Measurements from ENCODE around the gene PDE4A. TPM values are rescaled to one million over a fixed set of nuclear protein-coding genes. Genes with fewer than 3 reads are reported as not detected.
A peak's percentile ranks its signal among the peaks of the same experiment; 100 is the strongest.
"Not testable (repeated sequence)": the region's sequence is repeated elsewhere in the genome, so short reads cannot be mapped to it uniquely, and the experiment has no call there.

PDE4A gene
- total RNA-seq, 1 donor from 2014 or later: 1.7 TPM

GRCh38 chr19:10424011-10424637 is 3.8 kb downstream of the PDE4A start:
- DNase-seq (ENCODE audit: low spot score): peak; percentile 81
- peak; percentile 96 for ATAC-seq

GRCh38 chr19:10427169-10427568 is 6.8 kb downstream of the PDE4A start:
- ATAC-seq (no peak), DNase-seq (ENCODE audit: low spot score) (no peak)

DNA sequence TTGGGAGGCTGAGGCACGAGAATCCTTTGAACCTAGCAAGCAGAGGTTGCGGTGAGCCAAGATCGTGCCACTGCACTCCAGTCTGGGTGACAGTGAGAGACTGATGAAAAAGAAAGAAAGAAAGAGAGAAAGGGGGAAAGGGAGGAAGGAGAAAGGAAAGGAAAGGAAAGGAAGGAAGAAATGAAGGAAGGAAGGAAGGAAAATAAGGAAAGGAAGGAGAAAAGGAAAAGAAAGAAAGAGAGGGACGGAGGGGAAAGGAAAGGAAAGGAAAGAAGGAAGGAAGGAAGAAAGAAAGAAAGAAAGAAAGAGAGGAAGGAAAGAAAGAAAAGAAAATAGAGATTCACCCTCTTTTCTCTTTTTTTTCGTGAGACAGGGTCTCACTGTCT is 8.7 kb downstream of the PDE4A start:
- DNase-seq (ENCODE audit: low spot score): no peak
- ATAC-seq: no peak

- ATAC-seq: peak; percentile 68
These were observed 10.3 kb downstream of the PDE4A start for GRCh38 chr19:10430505-10431253.

GRCh38 chr19:10431254-10431942 is 11.1 kb downstream of the PDE4A start:
- DNase-seq (ENCODE audit: low spot score) (no peak), ATAC-seq (no peak)

More at GRCh38 chr19:10430505-10431253, 10.3 kb downstream of the PDE4A start:
- no peak for DNase-seq (ENCODE audit: low spot score)

DNA sequence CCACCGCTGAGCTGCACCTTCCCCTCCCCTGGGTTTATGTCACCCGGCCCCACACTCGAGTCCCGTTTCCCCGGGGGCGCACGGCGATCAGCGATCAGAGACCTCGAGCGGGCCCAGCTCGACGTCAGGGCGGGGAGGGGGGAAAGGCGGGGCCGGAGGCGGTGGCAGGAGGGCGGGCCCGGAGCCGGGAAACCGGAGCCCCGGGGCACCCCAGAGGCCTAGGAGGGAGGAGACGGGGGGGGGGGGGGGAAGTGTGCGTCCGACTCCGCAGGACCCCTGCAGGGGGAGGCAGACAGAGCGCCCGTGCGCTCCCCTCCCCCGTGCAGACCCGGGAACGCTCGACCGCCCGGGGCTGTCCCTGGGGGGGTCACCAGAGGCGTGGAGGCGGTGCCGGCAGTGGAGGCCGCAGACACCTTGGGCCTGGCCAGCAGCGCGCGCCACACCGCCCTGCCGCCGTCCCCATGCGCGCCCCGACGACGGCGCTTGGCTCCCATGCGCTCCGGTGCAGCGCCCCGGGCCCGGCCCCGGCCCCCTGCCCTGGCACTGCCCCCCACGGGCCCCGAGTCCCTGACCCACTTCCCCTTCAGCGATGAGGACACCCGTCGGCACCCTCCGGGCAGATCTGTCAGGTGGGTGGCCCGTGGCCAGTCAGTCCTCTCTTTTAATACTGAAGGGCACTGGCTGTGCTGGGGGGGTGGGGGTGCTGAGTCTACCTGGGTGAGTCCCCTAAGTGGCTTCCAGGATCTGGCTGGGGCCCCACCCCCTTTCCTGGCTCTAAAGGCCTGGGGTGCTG is 11.8 kb downstream of the PDE4A start:
- peak; percentile 75 for ATAC-seq
- DNase-seq (ENCODE audit: low spot score): no peak

GRCh38 chr19:10432736-10433130 is 12.4 kb downstream of the PDE4A start:
- ATAC-seq (peak; percentile 62), DNase-seq (ENCODE audit: low spot score) (no peak)

GRCh38 chr19:10433131-10433536 is 12.8 kb downstream of the PDE4A start:
- DNase-seq (ENCODE audit: low spot score) (no peak), ATAC-seq (no peak)

- ATAC-seq: no peak
- DNase-seq (ENCODE audit: low spot score): no peak
These were observed 19.2 kb downstream of the PDE4A start for GRCh38 chr19:10439588-10439987.

- DNase-seq (ENCODE audit: low spot score): no peak
- no peak for ATAC-seq
These were observed 22.4 kb downstream of the PDE4A start for GRCh38 chr19:10442698-10443097.

- DNase-seq (ENCODE audit: low spot score): no peak
- ATAC-seq: no peak
These were observed 28.7 kb downstream of the PDE4A start for GRCh38 chr19:10449037-10449436.

DNA sequence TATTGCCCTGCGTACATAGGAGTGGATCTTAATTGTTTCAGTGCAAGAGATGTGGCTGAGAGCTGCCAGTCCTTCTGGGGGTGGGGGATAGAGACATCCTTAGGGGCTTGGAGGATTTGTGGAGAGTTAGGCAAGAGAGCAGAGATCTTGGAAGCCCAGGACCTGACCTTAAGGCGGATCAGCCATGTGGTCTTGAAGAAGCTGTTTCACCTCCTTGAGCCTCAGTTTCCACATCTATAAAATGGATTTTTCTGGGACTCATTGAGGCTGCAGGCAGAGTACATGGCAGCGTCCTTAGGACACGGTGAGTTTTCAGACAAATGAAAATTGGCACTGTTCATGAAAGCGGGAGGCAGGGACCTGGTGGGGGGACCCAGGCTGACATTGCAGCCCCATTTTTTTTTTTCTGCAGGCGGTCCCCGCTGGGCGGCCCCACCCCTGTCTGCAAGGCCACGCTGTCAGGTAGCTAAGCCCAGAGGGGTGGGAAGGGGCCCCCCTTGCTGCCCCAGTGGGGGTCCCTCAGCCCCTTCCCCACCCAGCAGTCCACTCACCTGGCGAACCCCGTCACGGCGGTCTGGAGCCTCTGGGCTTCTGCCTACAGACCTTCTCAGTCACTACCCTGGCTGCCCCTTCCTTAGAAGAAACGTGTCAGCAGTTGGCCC is 30.0 kb downstream of the PDE4A start:
- no peak for ATAC-seq
- DNase-seq (ENCODE audit: low spot score): no peak

DNA sequence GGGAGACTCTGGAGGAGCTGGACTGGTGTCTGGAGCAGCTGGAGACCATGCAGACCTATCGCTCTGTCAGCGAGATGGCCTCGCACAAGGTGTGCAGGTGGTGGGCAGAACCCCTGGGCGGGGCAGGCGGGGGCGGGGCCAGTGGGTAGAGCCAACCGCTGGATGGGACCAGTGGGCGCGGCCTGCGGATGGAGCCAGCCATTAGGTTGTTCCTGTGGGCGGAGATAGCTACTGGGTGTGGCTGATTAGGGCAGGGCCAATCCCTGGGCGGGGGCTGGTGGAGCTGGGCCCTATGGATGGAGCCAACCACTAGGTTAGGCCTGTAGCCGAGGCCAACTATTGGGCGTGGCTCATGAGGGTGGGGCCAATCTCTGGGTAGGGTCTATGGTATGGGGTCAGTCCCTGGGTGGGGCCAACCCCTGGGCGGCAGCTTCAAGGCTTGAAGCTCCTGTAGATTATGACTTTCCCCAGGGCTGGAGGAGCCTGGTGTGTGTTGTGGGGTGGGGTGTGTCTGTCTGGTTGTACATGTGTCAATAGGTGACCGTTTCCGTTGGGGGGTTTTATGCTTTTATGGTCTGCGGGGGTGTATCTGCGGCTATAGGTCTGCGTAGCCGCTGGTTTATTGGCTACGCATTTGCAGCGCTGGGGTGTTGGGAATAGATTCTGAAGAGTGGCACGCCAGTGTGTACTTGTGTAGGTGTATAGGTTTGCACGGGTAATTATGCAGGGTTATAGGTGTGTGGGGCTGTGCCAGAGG is 30.7 kb downstream of the PDE4A start:
- no peak for DNase-seq (ENCODE audit: low spot score)

DNA sequence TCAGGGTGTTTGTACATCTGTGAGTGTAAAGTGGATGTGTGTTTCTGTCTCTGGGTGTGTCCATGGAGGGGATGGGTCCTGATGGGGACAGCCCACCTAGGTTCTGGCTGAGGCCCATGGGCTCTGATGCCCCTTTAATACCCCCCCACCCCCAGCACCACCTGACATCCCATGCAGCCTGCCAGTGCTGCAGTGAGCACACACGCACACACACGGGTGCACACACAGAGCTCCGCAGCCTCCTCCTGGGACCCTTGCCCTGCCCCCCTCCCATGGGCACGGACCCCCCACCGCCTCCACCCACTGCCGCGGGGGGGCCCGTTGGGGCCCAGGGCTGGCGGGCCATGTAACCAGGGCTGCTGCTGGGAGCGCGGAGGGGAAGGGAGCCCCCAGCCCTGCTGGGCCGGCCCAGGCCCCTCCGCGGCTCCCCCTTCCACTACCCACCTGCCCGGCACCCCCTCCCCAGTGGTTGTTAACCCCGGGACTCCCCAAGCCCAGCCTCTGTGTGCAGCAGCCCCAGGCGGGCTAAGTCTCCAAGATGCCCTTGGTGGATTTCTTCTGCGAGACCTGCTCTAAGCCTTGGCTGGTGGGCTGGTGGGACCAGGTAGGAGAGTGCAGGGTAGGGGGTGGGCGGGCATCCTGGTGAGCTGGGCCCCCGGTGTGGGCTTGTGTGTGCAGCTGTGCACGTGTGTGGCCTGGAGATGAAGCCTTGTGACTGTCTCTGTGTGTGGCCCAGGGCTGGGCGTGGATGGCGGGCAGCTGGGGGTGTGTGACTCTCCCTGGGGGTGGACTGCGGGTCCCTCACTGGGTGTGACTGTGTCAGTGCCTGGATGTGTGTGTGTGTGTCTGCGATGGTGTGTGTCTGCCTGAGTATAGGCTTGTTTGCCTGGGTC is 32.6 kb downstream of the PDE4A start:
- DNase-seq (ENCODE audit: low spot score): no peak
- ATAC-seq: no peak

More for the DNA sequence above, 30.7 kb downstream of the PDE4A start:
- no peak for ATAC-seq

GRCh38 chr19:10453852-10454251 is 33.5 kb downstream of the PDE4A start:
- no peak for ATAC-seq
- no peak for DNase-seq (ENCODE audit: low spot score)

DNA sequence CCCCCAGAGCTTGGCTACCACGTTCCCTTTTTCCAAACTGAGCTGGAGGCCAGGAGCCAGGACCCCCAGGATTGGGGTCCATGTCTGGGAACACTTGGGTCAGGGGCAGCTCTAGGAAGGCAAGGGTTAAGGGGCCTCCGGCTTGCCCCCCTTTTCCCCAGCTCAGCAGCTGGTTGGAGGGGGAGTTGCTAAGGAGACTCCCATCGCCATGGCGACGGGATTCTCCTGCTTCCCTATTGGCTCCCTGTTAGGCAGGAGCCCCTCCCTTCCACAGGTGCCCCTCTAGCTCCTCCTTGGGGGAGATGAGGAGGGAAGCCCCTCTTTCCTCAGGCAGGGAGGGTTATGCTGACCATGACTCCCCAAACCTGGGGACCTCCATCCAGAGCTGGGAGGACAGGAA is 33.9 kb downstream of the PDE4A start:
- no peak for ATAC-seq
- no peak for DNase-seq (ENCODE audit: low spot score)

DNA sequence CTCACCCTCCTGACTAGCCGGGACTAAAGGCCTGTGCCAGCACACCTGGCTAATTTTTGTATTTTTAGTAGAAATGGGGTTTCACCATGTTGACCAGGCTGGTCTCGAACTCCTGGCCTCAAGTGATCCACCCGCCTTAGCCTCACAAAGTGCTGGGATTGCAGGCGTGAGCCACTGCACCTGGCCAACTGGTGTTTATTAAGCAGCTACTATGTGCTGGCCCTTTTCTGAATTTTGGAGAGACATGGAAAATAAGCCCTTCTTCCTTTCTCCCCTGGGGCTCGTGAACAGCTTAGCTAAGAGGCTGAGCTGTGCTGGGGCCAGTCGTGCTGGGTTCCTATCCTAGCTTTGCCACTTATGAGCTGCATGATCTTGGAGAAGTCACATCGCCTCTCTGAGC is 38.4 kb downstream of the PDE4A start:
- DNase-seq (ENCODE audit: low spot score); ATAC-seq: not testable (repeated sequence)

- ATAC-seq (no peak), DNase-seq (ENCODE audit: low spot score) (no peak)
These were observed 40.3 kb downstream of the PDE4A start for GRCh38 chr19:10460714-10461046.
